B cell (primary cell): ENCODE data around the gene OTUD5. TPM values are rescaled to one million over a fixed set of nuclear protein-coding genes. Genes with fewer than 3 reads are reported as not detected.

Experiments
- ATAC-seq: fragments of 200-7000 bp; cut with Tn5 transposase; one replicate; pipeline ENCODE4 v1.10.0; 2021; ENCODE audit warnings: low read depth, mild to moderate bottlenecking, moderate number of reproducible peaks, moderate library complexity
- CTCF ChIA-PET: fragments of 350-600 bp; sonication (Branson Sonifier 250); formaldehyde crosslinking; loops from one replicate; lab custom pipeline; 2021; ENCODE audit warnings: antibody characterized with exemption, inconsistent platforms; lab: Charles Lee
- POLR2A ChIA-PET: fragments of 350-600 bp; sonication (Branson Sonifier 250); formaldehyde crosslinking; loops from one replicate; lab custom pipeline; 2021; ENCODE audit warnings: antibody characterized with exemption; lab: Charles Lee
- DNase-seq: peaks from one replicate; pipeline ENCODE4 v3.0.0; 2013
- H2AFZ ChIP-seq: 2 replicates; pipeline ENCODE4 v1.6.1; 2012; ENCODE audit warnings: mild to moderate bottlenecking, low read depth, low read length; ENCODE audit not compliant: insufficient read depth, poor library complexity, severe bottlenecking
- H3K27ac ChIP-seq, 2 donors: 1 replicate in 1 of 2; 2 replicates in 1 of 2; pipeline ENCODE4 v1.5.1; 2012 to 2013; ENCODE audit warnings: low read length in 2 of 2, mild to moderate bottlenecking in 2 of 2, moderate library complexity in 1 of 2
- H3K27me3 ChIP-seq, 4 experiments: fragments of 200-600 bp in 1 of 4; sonication (generic) in 1 of 4; replicated peaks in 1 of 4; 1 replicate in 2 of 4; 2 replicates in 2 of 4; pipeline versions ENCODE4 v1.6.1 to v1.7.0; 2013 to 2016; ENCODE audit warnings: low read length in 3 of 4, mild to moderate bottlenecking in 2 of 4, mixed read lengths in 1 of 4, moderate library complexity in 1 of 4; ENCODE audit not compliant: insufficient read depth in 4 of 4, control insufficient read depth in 3 of 4; ENCODE audit errors: control extremely low read depth in 1 of 4
- H3K36me3 ChIP-seq, 2 experiments: replicated peaks in 1 of 2; 1 replicate in 1 of 2; 2 replicates in 1 of 2; pipeline versions ENCODE4 v1.6.1 to v1.7.1; 2013; ENCODE audit warnings: low read length in 1 of 2; ENCODE audit not compliant: insufficient read depth in 2 of 2, control insufficient read depth in 1 of 2; ENCODE audit errors: control extremely low read depth in 1 of 2, extremely low read depth in 1 of 2
- H3K4me1 ChIP-seq, 2 donors: fragments of 200-600 bp in 1 of 2; sonication (generic) in 1 of 2; 1 replicate in 1 of 2; 2 replicates in 1 of 2; pipeline versions ENCODE4 v1.5.1 to v1.6.1; 2013 to 2017; ENCODE audit warnings: low read length in 2 of 2; ENCODE audit not compliant: control insufficient read depth in 2 of 2, insufficient read depth in 2 of 2
- H3K4me2 ChIP-seq: replicated peaks from 2 replicates; pipeline ENCODE3; 2012; ENCODE audit warnings: mild to moderate bottlenecking, low read depth, low read length; ENCODE audit not compliant: poor library complexity, severe bottlenecking
- H3K4me3 ChIP-seq, 5 experiments: fragments of 200-600 bp in 1 of 5; sonication (generic) in 1 of 5; 1 replicate in 3 of 5; 2 replicates in 2 of 5; pipeline versions ENCODE4 v1.5.1 to v1.7.0; 2011 to 2016; ENCODE audit warnings: low read length in 4 of 5, mild to moderate bottlenecking in 4 of 5, low read depth in 2 of 5, control low read depth in 1 of 5, moderate library complexity in 1 of 5; ENCODE audit not compliant: insufficient read depth in 1 of 5; ENCODE audit errors: control extremely low read depth in 1 of 5, extremely low read depth in 1 of 5
- H3K79me2 ChIP-seq: fragments of 200-600 bp; sonication (generic); one replicate; pipeline ENCODE4 v1.6.0; 2016; ENCODE audit warnings: low read length; ENCODE audit not compliant: control insufficient read depth, insufficient read depth
- H3K9ac ChIP-seq: fragments of 200-600 bp; sonication (generic); 2 replicates; pipeline ENCODE4 v1.6.1; 2017; ENCODE audit warnings: mild to moderate bottlenecking, low read length, moderate library complexity
- H3K9me3 ChIP-seq, 3 donors: one replicate each; pipeline versions ENCODE4 v1.6.1 to v1.7.1; 2013; ENCODE audit warnings: low read length in 2 of 3; ENCODE audit not compliant: control insufficient read depth in 2 of 3, insufficient read depth in 1 of 3; ENCODE audit errors: control extremely low read depth in 1 of 3
- H4K20me1 ChIP-seq: 2 replicates; pipeline ENCODE4 v1.6.0; 2012; ENCODE audit warnings: mild to moderate bottlenecking, low read length; ENCODE audit not compliant: insufficient read depth, control insufficient read depth, poor library complexity, severe bottlenecking
- H3K27ac Mint-ChIP-seq: one replicate; pipeline ENCODE4 v1.8.0; 2021; ENCODE audit warnings: mixed read lengths
- H3K27me3 Mint-ChIP-seq: one replicate; pipeline ENCODE4 v1.8.0; 2021; ENCODE audit warnings: mixed read lengths
- H3K4me1 Mint-ChIP-seq: one replicate; pipeline ENCODE4 v1.8.0; 2021; ENCODE audit warnings: mixed read lengths
- H3K4me3 Mint-ChIP-seq: one replicate; pipeline ENCODE4 v1.8.0; 2021; ENCODE audit warnings: mixed read lengths
- H3K9me3 Mint-ChIP-seq: one replicate; pipeline ENCODE4 v1.8.0; 2022; ENCODE audit warnings: mixed read lengths; ENCODE audit not compliant: insufficient read depth
- CTCF ChIP-seq: fragments of 200-600 bp; IDR thresholded peaks from one replicate; pipeline ENCODE4 v1.8.0; 2022; ENCODE audit warnings: antibody characterized with exemption, mild to moderate bottlenecking
- EZH2 ChIP-seq: IDR thresholded peaks from 2 replicates; pipeline ENCODE4 v1.6.1; 2012; ENCODE audit warnings: borderline replicate concordance, low read depth, mild to moderate bottlenecking, moderate library complexity, low read length; ENCODE audit not compliant: insufficient read depth, poor library complexity, severe bottlenecking
- WGBS: methylation state at CpG from one replicate; pipeline ENCODE4 v1.1.5; 2013; ENCODE audit warnings: missing lambda C conversion rate; ENCODE audit not compliant: insufficient coverage; 5-methylcytosine and 5-hydroxymethylcytosine counted together
- intact Hi-C: fragments of 100-400 bp; cut with micrococcal nuclease; formaldehyde crosslinking; loops from one replicate; pipeline ENCODE4 v1.10.0; 2022
- polyA minus RNA-seq: library from RNA; depleted of rRNA, polyadenylated mRNA; stranded (reverse); fragments of >200 nt; gene quantifications from 2 replicates; pipeline ENCODE4 v1.2.3, GENCODE V29; 2012
- polyA plus RNA-seq: library from polyadenylated mRNA; depleted of rRNA; stranded (reverse); fragments of >200 nt; gene quantifications from 2 replicates; pipeline ENCODE4 v1.2.3, GENCODE V29; 2012
- total RNA-seq, 2 donors: library from RNA; stranded (reverse); fragments of 120-200 nt in 1 of 2; gene quantifications; 1 replicate in 1 of 2; 2 replicates in 1 of 2; pipeline versions ENCODE4 v1.2.3 to v1.2.4, GENCODE V29; 2013 to 2022

Gene OTUD5
- total RNA-seq (101 and 105 TPM in 2 replicates), polyA plus RNA-seq (116 and 130 TPM in 2 replicates), polyA minus RNA-seq (69.1 and 80.2 TPM in 2 replicates)
- 60.6 TPM for total RNA-seq (2013)

DNA sequence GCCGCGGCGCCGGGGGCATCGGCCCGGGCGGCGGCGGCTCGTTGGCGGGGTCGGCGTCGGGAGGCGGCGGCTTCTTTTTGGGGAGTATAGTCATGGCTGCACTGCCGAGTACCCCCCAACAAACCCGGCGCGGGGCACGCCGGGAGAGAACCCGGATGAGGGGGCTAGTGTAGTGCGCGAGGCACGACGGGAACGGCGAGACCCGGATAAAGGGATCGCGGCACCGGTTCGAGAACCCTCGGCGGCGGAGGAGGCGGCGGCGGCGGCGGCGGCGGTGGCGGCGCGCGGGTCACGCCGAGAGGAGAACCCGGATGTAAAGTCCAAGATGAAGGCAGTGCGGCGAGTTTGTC lies at the start of gene OTUD5:
Gene OTUD5 (minus strand): TSS at position 131 of the 350 bp plus-strand sequence. CDS start 37 bp downstream, at position 94.
- H3K4me1 ChIP-seq, result peaks cover 55 to 80% of the 10 kb centered on the region in 2 donors
- peak within 1 kb of the TSS; percentile 100 for H3K27ac Mint-ChIP-seq
- peak within 1 kb of the TSS; percentile 17 to 75 (median 65) for H3K4me3 ChIP-seq
- peak within 1 kb of the TSS; percentile 85 for H3K9ac ChIP-seq
- no peaks in the 10 kb centered on the region for H3K9me3 ChIP-seq
- ATAC-seq, result peak; percentile 35
- no peak for DNase-seq
- intact Hi-C loops, result loop anchor here (5.0 kb wide), 2 partner anchors 165 to 1300 kb away; partner anchors contain the start of genes GPKOW and UXT
- H4K20me1 ChIP-seq, result peaks cover 31% of the 10 kb centered on the region
- 0% methylated on average over 30 of the region's 53 CpGs for WGBS
- peak within 1 kb of the TSS; percentile 63 for H2AFZ ChIP-seq
- POLR2A ChIA-PET, result interaction anchor here (0.7 to 2.8 kb wide), 11 partner anchors 16 to 209 kb away, joined by 3 to 17 read pairs (median 7); partner anchors contain the start of genes HDAC6, PQBP1, SLC35A2 and TFE3
- H3K4me1 Mint-ChIP-seq, result peaks cover 65% of the 10 kb centered on the region
- peak within 1 kb of the TSS; percentile 100 for H3K4me3 Mint-ChIP-seq
- H3K9me3 Mint-ChIP-seq, result no peaks in the 10 kb centered on the region
- no peaks in the 10 kb centered on the region for H3K27me3 ChIP-seq
- CTCF ChIA-PET, result interaction anchor here (0.9 to 1.9 kb wide), 5 partner anchors 15 to 66 kb away, joined by 3 to 10 read pairs (median 4); partner anchors contain the start of genes KCND1 and SLC35A2
- TF ChIP-seq EZH2 (no peak), CTCF (no peak)
- H3K79me2 ChIP-seq, result peaks cover 47% of the 10 kb centered on the region
- peak within 1 kb of the TSS; percentile 86 for H3K4me2 ChIP-seq
- H3K27me3 Mint-ChIP-seq, result no peaks in the 10 kb centered on the region
- peaks cover 0 to 28% of the 10 kb centered on the region in 2 experiments for H3K36me3 ChIP-seq
- peak within 1 kb of the TSS; percentile 98 to 99 for H3K27ac ChIP-seq

DNA sequence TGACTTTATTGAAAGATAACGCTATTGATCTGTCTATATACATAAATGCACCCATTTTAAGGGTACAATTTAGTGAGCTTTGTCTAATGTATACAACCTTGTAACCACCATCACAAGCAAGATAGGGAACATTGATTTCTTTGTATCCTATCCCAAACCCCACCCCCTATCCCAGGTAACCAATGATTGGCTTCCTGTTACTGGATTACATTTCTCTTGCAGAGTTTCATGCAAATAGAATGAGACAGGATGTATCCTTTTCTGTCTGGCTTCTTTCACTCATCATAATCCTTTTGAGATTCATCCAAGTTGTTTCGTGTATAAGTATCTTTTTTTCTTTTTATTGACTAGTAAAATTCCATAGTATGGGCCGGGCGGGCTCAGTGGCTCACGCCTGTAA lies 46.3 kb upstream of the OTUD5 start:
- Histone ChIP-seq H2AFZ (no peak overlapping the region), H3K36me3 (peaks cover 0 to 4% of the 10 kb centered on the region in 2 experiments)

More for the DNA sequence above, 46.3 kb upstream of the OTUD5 start:
- no peak overlapping the region for H3K9ac ChIP-seq
- POLR2A ChIA-PET, result no interaction called here
- no peaks in the 10 kb centered on the region for H3K27me3 ChIP-seq
- peaks cover 15% of the 10 kb centered on the region for H3K79me2 ChIP-seq
- H3K27ac ChIP-seq, result no peak overlapping the region
- H3K9me3 ChIP-seq, result no peaks in the 10 kb centered on the region
- TF ChIP-seq EZH2, result no peak
- TF ChIP-seq CTCF, result no peak
- Mint-ChIP-seq H3K27me3 (no peaks in the 10 kb centered on the region), H3K4me1 (peaks cover 20% of the 10 kb centered on the region), H3K4me3 (peak overlapping the region; percentile 37), H3K27ac (no peak overlapping the region), H3K9me3 (no peaks in the 10 kb centered on the region)
- H4K20me1 ChIP-seq, result no peaks in the 10 kb centered on the region
- H3K4me1 ChIP-seq, result peaks cover 8 to 14% of the 10 kb centered on the region in 2 donors
- H3K4me2 ChIP-seq, result no peak overlapping the region
- DNase-seq (no peak), ATAC-seq (no peak)
- no peak overlapping the region for H3K4me3 ChIP-seq
- intact Hi-C loops, result loop anchor here (2.0 kb wide), 1 partner anchor 75 kb away; the partner anchor contains the start of gene WDR45
- no CpG with 5 or more reads among the region's 5 CpGs for WGBS
- CTCF ChIA-PET, result no interaction called here
